ENCODE results near the gene SPDYC. TPM values are rescaled to one million over a fixed set of nuclear protein-coding genes. Genes with fewer than 3 reads are reported as not detected.

Gene SPDYC
- total RNA-seq, 2 experiments from 2014 or later = not detected

DNA sequence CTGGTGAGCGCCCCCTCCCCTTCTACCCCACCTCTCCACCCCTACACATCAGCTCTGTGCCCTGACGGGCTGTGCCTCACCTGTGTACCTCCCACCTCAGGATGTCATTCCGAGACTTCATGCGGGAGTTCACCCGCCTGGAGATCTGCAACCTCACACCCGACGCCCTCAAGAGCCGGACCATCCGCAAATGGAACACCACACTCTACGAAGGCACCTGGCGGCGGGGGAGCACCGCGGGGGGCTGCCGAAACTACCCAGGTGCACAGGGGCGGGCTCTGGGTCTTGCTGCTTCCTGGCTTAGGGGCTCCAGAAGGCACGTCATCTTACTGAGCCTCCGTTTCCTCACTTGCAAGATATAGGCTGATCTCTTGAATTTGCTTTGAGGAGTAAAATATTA is 18.5 kb downstream of the SPDYC start:
- no peak overlapping the region for H3K27ac Mint-ChIP-seq
- no peaks in the 10 kb centered on the region for H3K9me3 Mint-ChIP-seq (ENCODE audit: insufficient read depth)
- DNase-seq = no peak
- no peak for ATAC-seq
- ChIA-PET POLR2A (no interaction called here), CTCF (no interaction called here)
- peaks cover 52% of the 10 kb centered on the region for H3K36me3 Mint-ChIP-seq (ENCODE audit: low read depth)
- no peaks in the 10 kb centered on the region for H3K27me3 Mint-ChIP-seq (ENCODE audit: low read depth)
- H3K4me1 Mint-ChIP-seq (ENCODE audit: low read depth) = peaks cover 4% of the 10 kb centered on the region
- no peak overlapping the region for H3K4me3 Mint-ChIP-seq

DNA sequence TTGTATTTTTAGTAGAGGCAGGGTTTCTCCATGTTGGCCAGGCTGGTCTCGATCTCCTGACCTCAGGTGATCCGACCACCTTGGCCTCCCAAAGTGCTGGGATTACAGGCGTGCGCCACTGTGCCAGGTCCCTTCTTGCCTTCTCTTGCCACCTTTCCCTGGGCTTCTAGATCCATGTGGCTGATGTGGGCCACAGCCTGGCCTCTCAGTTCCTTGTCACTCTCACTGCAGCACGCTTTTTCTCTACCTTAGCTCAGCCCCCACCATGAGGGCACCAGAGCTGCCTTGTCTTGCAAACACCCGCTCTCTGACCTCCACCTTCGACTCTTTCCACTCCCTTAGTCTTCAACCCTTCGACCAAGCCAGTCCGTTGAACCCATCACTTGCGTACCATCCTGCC is 19.2 kb downstream of the SPDYC start:
- ChIA-PET CTCF (no interaction called here), POLR2A (no interaction called here)
- Mint-ChIP-seq H3K9me3 (ENCODE audit: insufficient read depth) (no peaks in the 10 kb centered on the region), H3K27ac (no peak overlapping the region), H3K4me1 (ENCODE audit: low read depth) (no peaks in the 10 kb centered on the region), H3K36me3 (ENCODE audit: low read depth) (peaks cover 48% of the 10 kb centered on the region), H3K4me3 (no peak overlapping the region), H3K27me3 (ENCODE audit: low read depth) (no peaks in the 10 kb centered on the region)
- DNase-seq (no peak), ATAC-seq (no peak)

DNA sequence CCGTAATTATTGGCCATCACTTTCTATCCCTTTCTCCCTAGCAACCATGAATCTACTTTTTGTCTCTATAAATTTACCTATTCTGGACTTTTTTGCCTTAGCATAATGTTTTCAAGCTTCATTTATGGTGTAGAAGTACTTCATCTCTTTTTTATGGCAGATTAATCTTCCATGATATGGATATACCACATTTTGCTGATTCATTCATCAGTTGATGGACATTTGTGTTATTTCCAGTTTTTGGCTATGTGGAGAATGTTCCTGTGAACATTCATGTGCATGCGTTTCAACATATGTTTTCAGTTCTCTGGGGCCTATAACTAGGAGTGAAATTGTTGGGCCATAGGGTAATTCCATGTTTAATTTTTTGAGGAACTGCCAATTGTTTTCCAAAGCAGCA is 24.5 kb downstream of the SPDYC start:
- Mint-ChIP-seq H3K4me3 (no peak overlapping the region), H3K27ac (no peak overlapping the region), H3K27me3 (ENCODE audit: low read depth) (no peaks in the 10 kb centered on the region), H3K9me3 (ENCODE audit: insufficient read depth) (no peaks in the 10 kb centered on the region), H3K4me1 (ENCODE audit: low read depth) (no peaks in the 10 kb centered on the region), H3K36me3 (ENCODE audit: low read depth) (peaks cover 46% of the 10 kb centered on the region)
- DNase-seq (no peak), ATAC-seq (no peak)
- CTCF ChIA-PET = interaction anchor here (1.0 kb wide), 1 partner anchor 56 kb away, joined by 3 read pairs; no protein-coding TSS in a partner anchor
- POLR2A ChIA-PET = no interaction called here

DNA sequence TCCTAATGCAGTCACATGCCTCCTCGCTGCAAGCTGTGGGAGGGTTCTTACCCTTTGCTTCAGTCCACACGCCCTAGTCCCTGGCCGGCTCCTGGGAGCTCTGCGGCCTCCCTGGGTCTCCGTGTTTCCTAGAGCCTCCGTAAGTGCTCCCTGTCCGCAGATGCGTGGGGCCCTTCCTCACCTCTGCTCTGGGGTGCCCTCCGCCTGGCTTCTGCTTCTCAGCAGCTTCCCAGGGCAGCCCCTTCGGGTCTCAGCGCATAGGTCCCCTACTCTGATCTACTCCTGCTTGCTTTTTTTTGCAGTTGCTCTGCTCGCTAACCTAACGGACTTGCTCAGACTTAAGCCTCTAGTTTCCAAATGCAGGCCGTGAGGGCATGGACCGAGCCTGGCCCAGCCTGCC is 34.1 kb downstream of the SPDYC start:
- Mint-ChIP-seq H3K27me3 (ENCODE audit: low read depth) (no peaks in the 10 kb centered on the region), H3K4me3 (no peak overlapping the region), H3K36me3 (ENCODE audit: low read depth) (peaks cover 26% of the 10 kb centered on the region), H3K27ac (no peak overlapping the region), H3K9me3 (ENCODE audit: insufficient read depth) (no peaks in the 10 kb centered on the region), H3K4me1 (ENCODE audit: low read depth) (peaks cover 7% of the 10 kb centered on the region)
- POLR2A ChIA-PET = no interaction called here
- ATAC-seq = no peak
- DNase-seq = no peak
- CTCF ChIA-PET = interaction anchor here (0.6 to 2.7 kb wide), 9 partner anchors 19 to 127 kb away, joined by 3 to 9 read pairs (median 4); partner anchors contain the start of gene CDC42EP2

DNA sequence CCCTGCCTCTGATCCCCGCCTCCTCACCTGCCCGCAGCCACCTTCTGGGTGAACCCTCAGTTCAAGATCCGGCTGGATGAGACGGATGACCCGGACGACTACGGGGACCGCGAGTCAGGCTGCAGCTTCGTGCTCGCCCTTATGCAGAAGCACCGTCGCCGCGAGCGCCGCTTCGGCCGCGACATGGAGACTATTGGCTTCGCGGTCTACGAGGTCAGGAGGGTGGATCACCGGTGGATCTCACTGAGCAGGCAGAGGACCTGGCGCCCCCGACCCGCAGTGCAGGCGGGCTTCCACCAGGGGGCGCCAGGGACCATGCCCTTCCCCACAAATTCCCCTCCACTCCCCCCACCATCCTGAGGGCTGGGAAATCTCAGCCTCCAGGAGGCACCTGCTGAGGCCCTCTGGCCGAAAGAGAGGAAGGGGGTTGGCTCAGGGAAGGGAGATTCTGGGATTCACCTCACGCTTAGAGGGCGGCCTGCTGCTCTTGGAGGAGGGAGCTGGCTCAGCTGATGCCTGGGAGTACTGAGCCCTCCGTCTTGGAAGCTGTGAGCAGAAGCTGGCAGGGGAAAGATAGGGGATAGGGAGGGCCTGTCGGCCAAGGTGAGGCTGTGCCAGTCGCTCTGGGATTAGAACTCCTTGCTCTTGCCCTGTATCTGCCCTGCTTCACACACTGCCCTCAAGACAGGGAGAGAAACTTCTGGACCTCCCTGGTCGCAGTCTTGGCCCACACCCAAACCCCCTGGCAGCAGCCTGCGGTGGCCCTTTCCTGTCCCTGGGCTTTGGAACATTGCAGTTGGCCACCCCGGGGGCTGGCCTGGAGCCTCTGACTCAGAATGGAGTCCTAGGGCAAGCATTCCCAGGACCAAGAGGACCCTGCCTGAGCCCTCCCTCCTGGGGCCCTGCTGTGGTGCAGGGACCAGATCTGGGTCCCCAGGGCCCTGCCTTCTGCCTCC is 34.9 kb downstream of the SPDYC start:
- DNase-seq (peak; percentile 54), ATAC-seq (peak; percentile 66)
- Mint-ChIP-seq H3K4me3 (no peak overlapping the region), H3K36me3 (ENCODE audit: low read depth) (peaks cover 28% of the 10 kb centered on the region), H3K9me3 (ENCODE audit: insufficient read depth) (no peaks in the 10 kb centered on the region), H3K4me1 (ENCODE audit: low read depth) (peaks cover 13% of the 10 kb centered on the region), H3K27ac (no peak overlapping the region), H3K27me3 (ENCODE audit: low read depth) (no peaks in the 10 kb centered on the region)
- ChIA-PET POLR2A (no interaction called here), CTCF (interaction anchor here (0.6 to 2.7 kb wide), 16 partner anchors 8 to 127 kb away, joined by 3 to 13 read pairs (median 4); partner anchors contain the start of genes CDC42EP2, FAU, MRPL49 and POLA2)

DNA sequence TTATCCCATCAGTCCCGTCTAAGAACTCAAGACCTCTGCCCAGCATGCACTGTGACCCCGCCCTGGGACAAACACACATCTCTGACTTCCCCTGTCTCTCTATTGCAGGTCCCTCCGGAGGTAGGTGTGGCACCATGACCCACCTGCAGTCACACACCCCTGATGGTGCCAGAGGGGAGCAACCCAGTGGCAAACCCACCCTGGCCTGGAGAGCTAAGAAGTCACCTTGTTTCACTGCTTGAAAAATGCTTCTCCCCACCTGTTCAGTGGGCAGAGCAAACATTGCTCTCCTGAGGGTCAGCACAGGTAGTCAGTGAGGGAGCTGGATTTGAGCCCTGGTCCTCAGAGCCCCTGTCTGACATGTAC is 35.6 kb downstream of the SPDYC start:
- Mint-ChIP-seq H3K36me3 (ENCODE audit: low read depth) (peaks cover 33% of the 10 kb centered on the region), H3K27ac (no peak overlapping the region), H3K4me1 (ENCODE audit: low read depth) (peaks cover 13% of the 10 kb centered on the region), H3K27me3 (ENCODE audit: low read depth) (no peaks in the 10 kb centered on the region), H3K9me3 (ENCODE audit: insufficient read depth) (no peaks in the 10 kb centered on the region), H3K4me3 (no peak overlapping the region)
- POLR2A ChIA-PET = interaction anchor here (0.7 kb wide), 1 partner anchor 20 kb away, joined by 4 read pairs; no protein-coding TSS in a partner anchor
- ATAC-seq (no peak), DNase-seq (no peak)
- CTCF ChIA-PET = interaction anchor here (0.6 to 2.7 kb wide), 16 partner anchors 8 to 126 kb away, joined by 3 to 13 read pairs (median 4); partner anchors contain the start of genes CDC42EP2, FAU, MRPL49 and POLA2

DNA sequence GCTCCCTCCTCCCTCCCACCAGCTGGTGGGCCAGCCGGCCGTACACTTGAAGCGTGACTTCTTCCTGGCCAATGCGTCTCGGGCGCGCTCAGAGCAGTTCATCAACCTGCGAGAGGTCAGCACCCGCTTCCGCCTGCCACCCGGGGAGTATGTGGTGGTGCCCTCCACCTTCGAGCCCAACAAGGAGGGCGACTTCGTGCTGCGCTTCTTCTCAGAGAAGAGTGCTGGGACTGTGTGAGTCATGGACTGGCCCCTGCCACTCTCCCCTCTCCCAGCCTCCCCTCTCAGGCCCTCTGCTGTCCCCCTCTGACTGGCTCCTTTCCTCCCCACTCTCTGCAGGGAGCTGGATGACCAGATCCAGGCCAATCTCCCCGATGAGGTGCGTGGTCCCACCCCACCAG is 36.4 kb downstream of the SPDYC start:
- DNase-seq (no peak), ATAC-seq (no peak)
- Mint-ChIP-seq H3K36me3 (ENCODE audit: low read depth) (peaks cover 36% of the 10 kb centered on the region), H3K27me3 (ENCODE audit: low read depth) (no peaks in the 10 kb centered on the region), H3K9me3 (ENCODE audit: insufficient read depth) (no peaks in the 10 kb centered on the region), H3K27ac (no peak overlapping the region), H3K4me1 (ENCODE audit: low read depth) (peaks cover 13% of the 10 kb centered on the region), H3K4me3 (no peak overlapping the region)
- POLR2A ChIA-PET = no interaction called here
- CTCF ChIA-PET = interaction anchor here (0.6 to 2.2 kb wide), 4 partner anchors 9 to 109 kb away, joined by 3 to 13 read pairs (median 4); partner anchors contain the start of gene CDC42EP2

DNA sequence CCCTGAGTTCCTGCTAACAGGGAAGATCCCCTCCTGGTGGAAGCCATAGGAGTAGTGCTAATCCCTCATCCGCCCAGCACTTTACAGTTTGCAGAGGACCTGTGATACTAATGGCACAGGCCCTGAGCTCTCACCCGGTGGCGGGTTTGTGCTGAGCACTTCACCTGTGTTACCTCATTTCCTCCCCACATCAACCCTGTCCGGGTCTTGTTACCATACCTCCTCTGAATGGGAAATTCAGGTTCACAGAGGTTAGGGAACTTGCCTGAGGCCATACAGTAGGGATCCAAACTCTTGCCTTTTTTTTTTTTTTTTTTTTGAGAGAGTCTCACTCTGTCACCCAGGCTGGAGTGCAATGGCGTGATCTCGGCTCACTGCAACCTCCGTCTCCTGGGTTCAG is 36.9 kb downstream of the SPDYC start:
- CTCF ChIA-PET = interaction anchor here (1.6 kb wide), 1 partner anchor 9 kb away, joined by 4 read pairs; no protein-coding TSS in a partner anchor
- POLR2A ChIA-PET = no interaction called here
- H3K9me3 Mint-ChIP-seq (ENCODE audit: insufficient read depth) = no peaks in the 10 kb centered on the region

DNA sequence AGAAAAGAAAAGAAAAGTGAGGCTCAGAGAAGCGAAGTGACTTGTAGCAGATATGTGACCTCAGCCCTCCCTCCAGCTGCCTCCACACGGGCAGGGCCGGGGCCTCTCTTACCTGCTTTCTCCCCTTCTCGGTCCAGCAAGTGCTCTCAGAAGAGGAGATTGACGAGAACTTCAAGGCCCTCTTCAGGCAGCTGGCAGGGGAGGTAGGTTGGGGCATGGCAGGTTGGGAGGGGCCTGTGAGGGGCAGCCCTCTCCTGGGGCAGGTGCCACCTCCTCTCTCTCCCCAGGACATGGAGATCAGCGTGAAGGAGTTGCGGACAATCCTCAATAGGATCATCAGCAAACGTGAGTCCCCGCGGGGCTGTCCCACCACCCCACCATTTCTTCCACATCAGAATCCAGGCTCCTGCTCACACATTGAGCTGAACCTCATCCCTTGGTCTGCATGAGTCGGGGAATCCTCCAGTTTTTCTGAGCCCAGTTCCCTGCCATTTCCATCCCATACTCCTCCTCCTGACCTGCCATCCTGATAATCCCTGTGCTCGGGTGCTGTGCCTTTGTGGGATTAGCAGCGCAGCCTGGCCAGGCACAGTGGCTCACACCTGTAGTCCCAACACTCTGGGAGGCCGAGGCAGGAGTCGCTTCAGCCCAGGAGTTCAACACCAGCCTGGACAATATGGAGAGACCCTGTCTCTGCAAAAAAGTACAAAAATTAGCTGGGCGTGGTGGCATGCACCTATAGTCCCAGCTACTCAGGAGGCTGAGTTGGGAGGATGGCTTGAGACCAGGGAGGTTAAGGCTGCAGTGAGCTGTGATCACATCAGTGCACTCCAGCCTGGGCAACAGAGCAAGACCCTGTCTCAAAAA is 38.1 kb downstream of the SPDYC start:
- H3K9me3 Mint-ChIP-seq (ENCODE audit: insufficient read depth) = no peaks in the 10 kb centered on the region
- ChIA-PET POLR2A (no interaction called here), CTCF (interaction anchor here (0.9 kb wide), 2 partner anchors 108 to 123 kb away, joined by 4 read pairs; no protein-coding TSS in a partner anchor)
- no peak overlapping the region for H3K4me3 Mint-ChIP-seq
- H3K27ac Mint-ChIP-seq = peak overlapping the region; percentile 43
- H3K27me3 Mint-ChIP-seq (ENCODE audit: low read depth) = no peaks in the 10 kb centered on the region
- no peak for DNase-seq
- peaks cover 36% of the 10 kb centered on the region for H3K36me3 Mint-ChIP-seq (ENCODE audit: low read depth)
- ATAC-seq = no peak
- peaks cover 20% of the 10 kb centered on the region for H3K4me1 Mint-ChIP-seq (ENCODE audit: low read depth)

More for the DNA sequence above, 36.9 kb downstream of the SPDYC start:
- Mint-ChIP-seq H3K27ac (no peak overlapping the region), H3K36me3 (ENCODE audit: low read depth) (peaks cover 36% of the 10 kb centered on the region), H3K4me3 (no peak overlapping the region), H3K27me3 (ENCODE audit: low read depth) (no peaks in the 10 kb centered on the region), H3K4me1 (ENCODE audit: low read depth) (peaks cover 13% of the 10 kb centered on the region)
- no peak for ATAC-seq
- DNase-seq = no peak

DNA sequence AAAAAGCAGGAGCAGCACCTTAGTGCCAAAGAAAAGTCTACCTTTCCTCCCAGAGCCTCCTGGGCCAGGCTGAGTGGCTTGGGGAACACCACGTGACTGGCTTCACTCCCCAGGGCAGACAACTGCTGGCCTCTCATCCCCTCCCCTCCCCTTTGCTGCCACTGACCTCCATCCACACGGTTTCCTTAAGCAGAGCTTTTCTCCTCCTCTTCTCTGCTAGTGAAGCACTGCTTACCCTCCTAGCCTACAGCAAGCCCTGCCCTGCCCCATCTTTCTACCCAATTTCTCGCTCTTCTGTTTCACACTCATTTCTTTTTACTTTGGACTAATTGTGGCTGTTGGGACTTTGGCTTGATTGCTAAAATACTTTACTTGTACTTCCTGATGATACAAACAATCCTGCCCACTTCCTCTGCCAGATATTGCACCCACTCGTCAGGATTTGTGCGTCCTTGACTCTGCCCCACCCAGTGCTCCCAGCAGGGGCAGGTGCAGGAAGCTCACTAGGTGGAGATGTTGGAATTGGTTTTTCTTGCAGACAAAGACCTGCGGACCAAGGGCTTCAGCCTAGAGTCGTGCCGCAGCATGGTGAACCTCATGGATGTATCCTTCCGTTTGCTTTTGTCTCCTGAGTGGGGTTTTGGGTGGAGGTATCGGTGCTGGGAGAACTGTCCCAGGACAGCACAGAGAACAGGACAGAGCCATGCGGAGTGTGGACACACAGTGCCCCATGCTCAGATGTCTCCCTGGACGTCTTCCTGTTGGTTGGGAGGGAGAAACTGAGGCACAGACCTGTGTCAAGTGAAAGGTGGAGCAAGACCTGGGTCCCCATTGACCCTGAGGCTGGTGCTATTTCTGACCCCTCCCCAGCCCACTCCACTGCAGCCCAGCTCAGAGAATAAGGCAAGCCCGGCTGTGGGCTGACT is 39.0 kb downstream of the SPDYC start:
- no peaks in the 10 kb centered on the region for H3K9me3 Mint-ChIP-seq (ENCODE audit: insufficient read depth)
- peak overlapping the region; percentile 43 for H3K27ac Mint-ChIP-seq
- no peak for ATAC-seq
- ChIA-PET CTCF (interaction anchor here (0.9 kb wide), 1 partner anchor 122 kb away, joined by 4 read pairs; no protein-coding TSS in a partner anchor), POLR2A (interaction anchor here (0.5 kb wide), 1 partner anchor 766 kb away, joined by 3 read pairs; no protein-coding TSS in a partner anchor)
- no peak overlapping the region for H3K4me3 Mint-ChIP-seq
- H3K27me3 Mint-ChIP-seq (ENCODE audit: low read depth) = no peaks in the 10 kb centered on the region
- H3K36me3 Mint-ChIP-seq (ENCODE audit: low read depth) = peaks cover 36% of the 10 kb centered on the region
- peaks cover 29% of the 10 kb centered on the region for H3K4me1 Mint-ChIP-seq (ENCODE audit: low read depth)
- DNase-seq = no peak

Measured in activated CD8-positive, alpha-beta T cell treated with anti-CD3 and anti-CD28 coated beads, Interleukin-2, amount 10 ng/mL, durations not matched to agents 7 days and 5 days (primary cell).